GM19023 (cell line): ENCODE measurements around the gene CEP85.

Experiments used
- ATAC-seq: cut with Tn5 transposase; IDR thresholded peaks from one replicate; pipeline ENCODE4 v1.9.1; 2021; ENCODE audit warnings: mild to moderate bottlenecking, moderate library complexity; ENCODE audit not compliant: unreplicated experiment

CEP85 gene

GRCh38 chr1:26233903-26234643 lies at the start of gene CEP85:
Gene CEP85, plus strand, starts transcription at chr1:26234200. Its CDS starts 5,584 bp downstream, at chr1:26239784.
- peak; percentile 93 for ATAC-seq

GRCh38 chr1:26184883-26185282 lies 49.1 kb upstream of the CEP85 start:
- no peak for ATAC-seq

GRCh38 chr1:26187882-26188281 lies 46.1 kb upstream of the CEP85 start:
- no peak for ATAC-seq

- no peak for ATAC-seq
These were observed 45.5 kb upstream of the CEP85 start for GRCh38 chr1:26188477-26188876.

- no peak for ATAC-seq
These were observed 44.7 kb upstream of the CEP85 start for GRCh38 chr1:26189331-26189730.

- no peak for ATAC-seq
These were observed 44.2 kb upstream of the CEP85 start for GRCh38 chr1:26189751-26190275.

- no peak for ATAC-seq
These were observed 43.5 kb upstream of the CEP85 start, which contains the start of gene CATSPER4 for GRCh38 chr1:26190373-26190987. Gene CATSPER4, plus strand, starts transcription at chr1:26190602. Its CDS starts 26 bp downstream, at chr1:26190628.

- ATAC-seq = no peak
These were observed 42.3 kb upstream of the CEP85 start for GRCh38 chr1:26191739-26192138.

- ATAC-seq = no peak
These were observed 38.2 kb upstream of the CEP85 start for GRCh38 chr1:26195805-26196204.

- no peak for ATAC-seq
These were observed 36.7 kb upstream of the CEP85 start for GRCh38 chr1:26197301-26197700.

GRCh38 chr1:26197813-26198212 lies 36.2 kb upstream of the CEP85 start:
- no peak for ATAC-seq

- ATAC-seq = no peak
These were observed 33.6 kb upstream of the CEP85 start for GRCh38 chr1:26200413-26200812.

- no peak for ATAC-seq
These were observed 30.2 kb upstream of the CEP85 start for GRCh38 chr1:26203642-26204318.

- no peak for ATAC-seq
These were observed 23.7 kb upstream of the CEP85 start for GRCh38 chr1:26210147-26210870.

- ATAC-seq = no peak
These were observed 21.3 kb upstream of the CEP85 start for GRCh38 chr1:26212726-26213125.

- no peak for ATAC-seq
These were observed 20.6 kb upstream of the CEP85 start for GRCh38 chr1:26213335-26213905.

- no peak for ATAC-seq
These were observed 18.8 kb upstream of the CEP85 start for GRCh38 chr1:26215246-26215645.

- no peak for ATAC-seq
These were observed 15.0 kb upstream of the CEP85 start for GRCh38 chr1:26218906-26219494.

GRCh38 chr1:26220199-26220912 lies 13.6 kb upstream of the CEP85 start:
- no peak for ATAC-seq

GRCh38 chr1:26221094-26221493 lies 12.9 kb upstream of the CEP85 start:
- no peak for ATAC-seq
